Body of pancreas (tissue), 4 donors: ENCODE measurements around the gene UBALD1. TPM values are rescaled to one million over a fixed set of nuclear protein-coding genes. Genes with fewer than 3 reads are reported as not detected.
A peak's percentile ranks its signal among the peaks of the same experiment; 100 is the strongest.

Experiments
- ATAC-seq: fragments of 150-250 bp; one replicate; pipeline ENCODE4 v1.9.1; 2016
- DNase-seq, 4 donors: peaks; one replicate each; pipeline ENCODE4 v3.0.0-alpha.2; 2019
- H3K27ac ChIP-seq, 4 donors: fragments of 200-600 bp; sonication (generic); 1 replicate in 3 of 4; 2 replicates in 1 of 4; pipeline versions ENCODE4 v1.5.1 to v1.6.1; 2016 to 2019; ENCODE audit warnings: mild to moderate bottlenecking in 1 of 4, mixed read lengths in 1 of 4, moderate library complexity in 1 of 4
- H3K27me3 ChIP-seq, 2 donors: fragments of 200-600 bp; sonication (generic); one replicate each; pipeline ENCODE4 v1.6.0; 2016; ENCODE audit warnings: mild to moderate bottlenecking in 1 of 2
- H3K36me3 ChIP-seq, 2 donors: fragments of 200-600 bp; sonication (generic); replicated peaks in 1 of 2; 2 replicates each; pipeline ENCODE4 v1.5.1; 2016; ENCODE audit warnings: low read depth in 2 of 2; ENCODE audit not compliant: insufficient read depth in 1 of 2
- H3K4me1 ChIP-seq: fragments of 200-600 bp; sonication (generic); one replicate; pipeline ENCODE4 v1.6.0; 2016
- H3K4me3 ChIP-seq, 2 donors: fragments of 200-600 bp; sonication (generic); 1 replicate in 1 of 2; 2 replicates in 1 of 2; pipeline ENCODE4 v1.5.1; 2016 to 2019
- H3K9me3 ChIP-seq, 3 donors: fragments of 200-600 bp; sonication (generic); 1 replicate in 2 of 3; 2 replicates in 1 of 3; pipeline ENCODE4 v1.5.1; 2016
- CTCF ChIP-seq, 7 experiments: fragments of 450-650 bp in 4 of 7; fragments of 200-600 bp in 3 of 7; sonication (generic) in 3 of 7; IDR thresholded peaks; one replicate each; pipeline ENCODE4 v1.5.1; 2016 to 2019; ENCODE audit warnings: antibody characterized with exemption in 7 of 7
- POLR2A ChIP-seq, 3 donors: fragments of 450-650 bp; IDR thresholded peaks; one replicate each; pipeline ENCODE4 v1.6.1; 2016; ENCODE audit warnings: antibody characterized with exemption in 3 of 3, mild to moderate bottlenecking in 2 of 3
- whole genome bisulfite sequencing, 2 donors: methylation state at CpG; one replicate each; pipeline ENCODE4 v1.1.5; 2017; 5-methylcytosine and 5-hydroxymethylcytosine counted together
- intact Hi-C: fragments of 100-400 bp; cut with DNase I; formaldehyde crosslinking; loops from one replicate; pipeline ENCODE4 v1.15.1; 2023
- total RNA-seq, 2 donors: library from RNA; depleted of rRNA; stranded (reverse); fragments of >200 nt; gene quantifications; one replicate each; pipeline ENCODE4 v1.1.0, GENCODE V29; 2016

Gene UBALD1
- total RNA-seq, 2 donors from 2014 or later, result 11.9 to 19.4 TPM

DNA sequence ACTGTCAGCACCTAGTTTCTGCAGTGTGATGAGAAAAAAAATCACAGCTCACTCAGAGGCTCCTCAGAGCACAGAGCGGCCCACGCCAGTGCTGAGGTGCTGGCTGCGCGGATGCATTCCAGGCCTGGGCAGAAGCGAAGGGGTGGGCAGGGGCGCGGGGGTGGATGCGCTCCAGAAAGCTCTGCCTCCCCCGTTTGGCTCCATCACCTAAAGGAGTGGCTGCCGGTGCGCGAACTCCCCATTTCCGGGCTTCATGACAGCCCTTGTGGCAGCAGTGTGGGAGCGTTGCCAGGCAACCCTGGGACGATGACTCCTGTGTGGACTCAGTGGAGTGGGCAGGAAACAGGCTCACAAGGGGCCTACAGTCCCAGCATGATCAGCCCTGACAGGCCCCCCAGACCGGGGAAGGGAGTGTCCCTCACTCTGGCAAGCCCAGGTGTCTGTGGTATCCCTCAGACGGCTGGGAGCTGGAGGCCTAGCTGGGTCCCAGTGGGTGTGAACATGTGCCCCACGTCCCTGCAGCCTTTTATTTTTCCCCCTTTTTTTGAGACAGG is 45.8 kb upstream of the UBALD1 start:
- peaks cover 16% of the 10 kb centered on the region for H3K4me1 ChIP-seq
- DNase-seq (peak; percentile 44 to 66 (median 64)), ATAC-seq (no peak)
- intact Hi-C loops, result no loop called here
- H3K9me3 ChIP-seq, result no peaks in the 10 kb centered on the region
- H3K4me3 ChIP-seq, result no peak overlapping the region
- H3K36me3 ChIP-seq, result peaks cover 0 to 6% of the 10 kb centered on the region in 2 donors
- H3K27ac ChIP-seq, result peak overlapping the region in 1 of 4 donors; percentile 22
- no peak for TF ChIP-seq POLR2A (IDR thresholded peaks at IDR 0.05)
- TF ChIP-seq CTCF (IDR thresholded peaks at IDR 0.05), result no peak
- no peaks in the 10 kb centered on the region for H3K27me3 ChIP-seq
- 70% methylated on average over 3 to 18 of the region's 18 CpGs for WGBS, 2 donors

GRCh38 chr16:4659363-4660353 is 45.0 kb upstream of the UBALD1 start:
- no peaks in the 10 kb centered on the region for H3K27me3 ChIP-seq
- H3K4me1 ChIP-seq, result peaks cover 25% of the 10 kb centered on the region
- 90 to 93% methylated on average over 19 to 28 of the region's 29 CpGs for WGBS, 2 donors
- no peak overlapping the region for H3K4me3 ChIP-seq
- ATAC-seq, result no peak
- DNase-seq, result no peak
- no peaks in the 10 kb centered on the region for H3K9me3 ChIP-seq
- H3K27ac ChIP-seq, result no peak overlapping the region
- H3K36me3 ChIP-seq, result peaks cover 0 to 6% of the 10 kb centered on the region in 2 donors
- intact Hi-C loops, result no loop called here
- TF ChIP-seq POLR2A (IDR thresholded peaks at IDR 0.05), result no peak
- TF ChIP-seq CTCF (IDR thresholded peaks at IDR 0.05), result no peak

- Histone ChIP-seq H3K27ac (no peak overlapping the region), H3K36me3 (peaks cover 0 to 6% of the 10 kb centered on the region in 2 donors)
- WGBS, 2 donors, result 88 to 93% methylated on average over 15 to 24 of the region's 25 CpGs
Observed at GRCh38 chr16:4656695-4657686, 42.3 kb upstream of the UBALD1 start.

More at GRCh38 chr16:4656695-4657686, 42.3 kb upstream of the UBALD1 start:
- TF ChIP-seq POLR2A (IDR thresholded peaks at IDR 0.05) (no peak), CTCF (IDR thresholded peaks at IDR 0.05) (no peak)
- DNase-seq, result no peak
- ATAC-seq, result no peak
- intact Hi-C loops, result no loop called here
- no peak overlapping the region for H3K4me3 ChIP-seq
- H3K27me3 ChIP-seq, result no peaks in the 10 kb centered on the region
- no peaks in the 10 kb centered on the region for H3K9me3 ChIP-seq
- peaks cover 36% of the 10 kb centered on the region for H3K4me1 ChIP-seq
